B cell (primary cell): ENCODE results near the gene TMEM108. TPM values are rescaled to one million over a fixed set of nuclear protein-coding genes. Genes with fewer than 3 reads are reported as not detected.

Experiments used
- ATAC-seq: fragments of 200-7000 bp; cut with Tn5 transposase; one replicate; pipeline ENCODE4 v1.10.0; 2021; ENCODE audit warnings: low read depth, mild to moderate bottlenecking, moderate number of reproducible peaks, moderate library complexity
- CTCF ChIA-PET: fragments of 350-600 bp; sonication (Branson Sonifier 250); formaldehyde crosslinking; loops from one replicate; lab custom pipeline; 2021; ENCODE audit warnings: antibody characterized with exemption, inconsistent platforms; lab: Charles Lee
- POLR2A ChIA-PET: fragments of 350-600 bp; sonication (Branson Sonifier 250); formaldehyde crosslinking; loops from one replicate; lab custom pipeline; 2021; ENCODE audit warnings: antibody characterized with exemption; lab: Charles Lee
- DNase-seq: peaks from one replicate; pipeline ENCODE4 v3.0.0; 2013
- H2AFZ ChIP-seq: 2 replicates; pipeline ENCODE4 v1.6.1; 2012; ENCODE audit warnings: mild to moderate bottlenecking, low read depth, low read length; ENCODE audit not compliant: insufficient read depth, poor library complexity, severe bottlenecking
- H3K27ac ChIP-seq, 2 donors: 1 replicate in 1 of 2; 2 replicates in 1 of 2; pipeline ENCODE4 v1.5.1; 2012 to 2013; ENCODE audit warnings: low read length in 2 of 2, mild to moderate bottlenecking in 2 of 2, moderate library complexity in 1 of 2
- H3K27me3 ChIP-seq, 4 experiments: fragments of 200-600 bp in 1 of 4; sonication (generic) in 1 of 4; replicated peaks in 1 of 4; 1 replicate in 2 of 4; 2 replicates in 2 of 4; pipeline versions ENCODE4 v1.6.1 to v1.7.0; 2013 to 2016; ENCODE audit warnings: low read length in 3 of 4, mild to moderate bottlenecking in 2 of 4, mixed read lengths in 1 of 4, moderate library complexity in 1 of 4; ENCODE audit not compliant: insufficient read depth in 4 of 4, control insufficient read depth in 3 of 4; ENCODE audit errors: control extremely low read depth in 1 of 4
- H3K36me3 ChIP-seq, 2 experiments: replicated peaks in 1 of 2; 1 replicate in 1 of 2; 2 replicates in 1 of 2; pipeline versions ENCODE4 v1.6.1 to v1.7.1; 2013; ENCODE audit warnings: low read length in 1 of 2; ENCODE audit not compliant: insufficient read depth in 2 of 2, control insufficient read depth in 1 of 2; ENCODE audit errors: control extremely low read depth in 1 of 2, extremely low read depth in 1 of 2
- H3K4me1 ChIP-seq, 2 donors: fragments of 200-600 bp in 1 of 2; sonication (generic) in 1 of 2; 1 replicate in 1 of 2; 2 replicates in 1 of 2; pipeline versions ENCODE4 v1.5.1 to v1.6.1; 2013 to 2017; ENCODE audit warnings: low read length in 2 of 2; ENCODE audit not compliant: control insufficient read depth in 2 of 2, insufficient read depth in 2 of 2
- H3K4me2 ChIP-seq: replicated peaks from 2 replicates; pipeline ENCODE3; 2012; ENCODE audit warnings: mild to moderate bottlenecking, low read depth, low read length; ENCODE audit not compliant: poor library complexity, severe bottlenecking
- H3K4me3 ChIP-seq, 5 experiments: fragments of 200-600 bp in 1 of 5; sonication (generic) in 1 of 5; 1 replicate in 3 of 5; 2 replicates in 2 of 5; pipeline versions ENCODE4 v1.5.1 to v1.7.0; 2011 to 2016; ENCODE audit warnings: low read length in 4 of 5, mild to moderate bottlenecking in 4 of 5, low read depth in 2 of 5, control low read depth in 1 of 5, moderate library complexity in 1 of 5; ENCODE audit not compliant: insufficient read depth in 1 of 5; ENCODE audit errors: control extremely low read depth in 1 of 5, extremely low read depth in 1 of 5
- H3K79me2 ChIP-seq: fragments of 200-600 bp; sonication (generic); one replicate; pipeline ENCODE4 v1.6.0; 2016; ENCODE audit warnings: low read length; ENCODE audit not compliant: control insufficient read depth, insufficient read depth
- H3K9ac ChIP-seq: fragments of 200-600 bp; sonication (generic); 2 replicates; pipeline ENCODE4 v1.6.1; 2017; ENCODE audit warnings: mild to moderate bottlenecking, low read length, moderate library complexity
- H3K9me3 ChIP-seq, 3 donors: one replicate each; pipeline versions ENCODE4 v1.6.1 to v1.7.1; 2013; ENCODE audit warnings: low read length in 2 of 3; ENCODE audit not compliant: control insufficient read depth in 2 of 3, insufficient read depth in 1 of 3; ENCODE audit errors: control extremely low read depth in 1 of 3
- H4K20me1 ChIP-seq: 2 replicates; pipeline ENCODE4 v1.6.0; 2012; ENCODE audit warnings: mild to moderate bottlenecking, low read length; ENCODE audit not compliant: insufficient read depth, control insufficient read depth, poor library complexity, severe bottlenecking
- H3K27ac Mint-ChIP-seq: one replicate; pipeline ENCODE4 v1.8.0; 2021; ENCODE audit warnings: mixed read lengths
- H3K27me3 Mint-ChIP-seq: one replicate; pipeline ENCODE4 v1.8.0; 2021; ENCODE audit warnings: mixed read lengths
- H3K4me1 Mint-ChIP-seq: one replicate; pipeline ENCODE4 v1.8.0; 2021; ENCODE audit warnings: mixed read lengths
- H3K4me3 Mint-ChIP-seq: one replicate; pipeline ENCODE4 v1.8.0; 2021; ENCODE audit warnings: mixed read lengths
- H3K9me3 Mint-ChIP-seq: one replicate; pipeline ENCODE4 v1.8.0; 2022; ENCODE audit warnings: mixed read lengths; ENCODE audit not compliant: insufficient read depth
- CTCF ChIP-seq: fragments of 200-600 bp; IDR thresholded peaks from one replicate; pipeline ENCODE4 v1.8.0; 2022; ENCODE audit warnings: antibody characterized with exemption, mild to moderate bottlenecking
- EZH2 ChIP-seq: IDR thresholded peaks from 2 replicates; pipeline ENCODE4 v1.6.1; 2012; ENCODE audit warnings: borderline replicate concordance, low read depth, mild to moderate bottlenecking, moderate library complexity, low read length; ENCODE audit not compliant: insufficient read depth, poor library complexity, severe bottlenecking
- WGBS: methylation state at CpG from one replicate; pipeline ENCODE4 v1.1.5; 2013; ENCODE audit warnings: missing lambda C conversion rate; ENCODE audit not compliant: insufficient coverage; 5-methylcytosine and 5-hydroxymethylcytosine counted together
- intact Hi-C: fragments of 100-400 bp; cut with micrococcal nuclease; formaldehyde crosslinking; loops from one replicate; pipeline ENCODE4 v1.10.0; 2022
- polyA plus RNA-seq: library from polyadenylated mRNA; depleted of rRNA; stranded (reverse); fragments of >200 nt; gene quantifications from 2 replicates; pipeline ENCODE4 v1.2.3, GENCODE V29; 2012
- total RNA-seq, 2 donors: library from RNA; stranded (reverse); fragments of 120-200 nt in 1 of 2; gene quantifications; 1 replicate in 1 of 2; 2 replicates in 1 of 2; pipeline versions ENCODE4 v1.2.3 to v1.2.4, GENCODE V29; 2013 to 2022

Gene TMEM108
- total and polyA plus RNA-seq, 2 donors (not counting 1 experiment from before 2014, with no cell fraction given), result not detected

DNA sequence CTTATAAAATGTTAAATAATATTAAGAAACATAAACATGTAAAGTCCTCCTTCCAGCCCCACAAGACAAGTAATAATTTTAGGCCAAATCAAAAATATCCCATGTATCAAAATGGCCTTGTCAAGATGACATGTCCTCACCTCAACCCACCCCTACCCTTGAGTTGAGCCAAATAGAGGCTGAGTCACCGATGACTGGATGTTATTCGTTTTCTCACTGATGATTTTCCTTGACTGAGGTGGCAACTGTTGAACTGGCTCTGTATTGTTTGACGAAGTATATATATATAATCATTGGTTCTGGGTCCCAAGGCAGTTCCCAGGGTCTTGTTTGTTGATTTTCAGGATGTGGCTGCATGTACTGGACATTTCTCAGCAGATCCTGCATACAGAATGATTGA lies 75.3 kb downstream of the TMEM108 start:
- POLR2A ChIA-PET, result no interaction called here

More for the DNA sequence above, 75.3 kb downstream of the TMEM108 start:
- H3K9me3 Mint-ChIP-seq, result no peaks in the 10 kb centered on the region
- no peaks in the 10 kb centered on the region for H3K27me3 ChIP-seq
- H4K20me1 ChIP-seq, result no peaks in the 10 kb centered on the region
- no peak overlapping the region for H3K4me3 Mint-ChIP-seq
- no CpG with 5 or more reads among the region's 3 CpGs for WGBS
- H2AFZ ChIP-seq, result no peak overlapping the region
- DNase-seq (no peak), ATAC-seq (no peak)
- no peak overlapping the region for H3K27ac Mint-ChIP-seq
- no peak overlapping the region for H3K4me3 ChIP-seq
- no peaks in the 10 kb centered on the region for H3K36me3 ChIP-seq
- no peak overlapping the region for H3K9ac ChIP-seq
- CTCF ChIA-PET, result no interaction called here
- H3K27me3 Mint-ChIP-seq, result no peaks in the 10 kb centered on the region
- H3K27ac ChIP-seq, result no peak overlapping the region
- TF ChIP-seq CTCF (no peak), EZH2 (no peak)
- H3K9me3 ChIP-seq, result no peaks in the 10 kb centered on the region
- H3K4me1 ChIP-seq, result no peaks in the 10 kb centered on the region
- intact Hi-C loops, result no loop called here
- no peak overlapping the region for H3K4me2 ChIP-seq
- H3K4me1 Mint-ChIP-seq, result peaks cover 2% of the 10 kb centered on the region
- H3K79me2 ChIP-seq, result no peaks in the 10 kb centered on the region
